HL-60 (cell line): ENCODE measurements around the gene FANCG.

Experiments
- DNase-seq, 2 experiments: peaks; one replicate each; pipeline ENCODE4 v3.0.0-alpha.2; 2010 to 2020; ENCODE audit warnings: low read depth in 1 of 2, low spot score in 1 of 2
- H3K27ac ChIP-seq: fragments of 250-450 bp; sonication (Bioruptor Pico); replicated peaks from 2 replicates; pipeline ENCODE4 v1.5.1; 2020; ENCODE audit warnings: mild to moderate bottlenecking, moderate library complexity
- H3K27me3 ChIP-seq: fragments of 250-450 bp; sonication (Bioruptor Pico); 2 replicates; pipeline ENCODE4 v1.5.1; 2021; ENCODE audit warnings: mild to moderate bottlenecking, moderate library complexity; ENCODE audit not compliant: insufficient read depth, poor library complexity, severe bottlenecking
- H3K4me3 ChIP-seq: replicated peaks from 2 replicates; pipeline ENCODE4 v1.5.1; 2011; ENCODE audit warnings: mild to moderate bottlenecking, control low read depth, low read length; ENCODE audit not compliant: insufficient read depth
- CTCF ChIP-seq: IDR thresholded peaks from one replicate; pipeline ENCODE4 v1.5.1; 2011; ENCODE audit warnings: low read length, control low read depth, inconsistent platforms; ENCODE audit not compliant: insufficient read depth
- GABPA ChIP-seq: IDR thresholded peaks from 2 replicates; pipeline ENCODE4 v1.6.1; 2012; ENCODE audit warnings: low read depth
- POLR2AphosphoS5 ChIP-seq: IDR thresholded peaks from 2 replicates; pipeline ENCODE4 v1.6.1; 2012; ENCODE audit warnings: low read depth
- REST ChIP-seq: IDR thresholded peaks from 2 replicates; pipeline ENCODE4 v1.6.1; 2012; ENCODE audit warnings: low read depth; ENCODE audit not compliant: insufficient replicate concordance
- SPI1 ChIP-seq: IDR thresholded peaks from 2 replicates; pipeline ENCODE4 v1.6.1; 2012; ENCODE audit warnings: low read depth, mild to moderate bottlenecking, borderline replicate concordance

FANCG gene

DNA sequence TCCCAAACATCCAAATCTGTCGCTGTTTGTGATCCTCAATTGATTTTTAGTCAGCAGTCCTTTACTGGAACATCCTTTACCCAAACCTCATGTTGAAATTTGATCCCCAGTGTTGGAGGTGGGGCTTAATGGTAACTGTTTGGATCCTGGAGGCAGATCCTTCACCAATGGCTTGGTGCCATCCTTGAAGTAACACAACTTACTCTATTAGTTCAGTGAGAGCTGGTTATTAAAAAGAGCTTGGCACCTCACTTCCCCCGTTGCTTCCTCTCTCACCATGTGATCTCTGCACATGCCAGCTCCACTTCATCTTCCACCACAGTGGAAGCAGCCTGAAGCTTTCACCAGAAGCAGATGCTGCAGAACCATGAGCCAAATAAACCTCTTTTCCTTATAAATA is 49.9 kb downstream of the FANCG start:
- no peak for DNase-seq
- Histone ChIP-seq H3K27ac (no peak overlapping the region), H3K27me3 (no peaks in the 10 kb centered on the region), H3K4me3 (no peak overlapping the region)
- TF ChIP-seq SPI1: no peak
- no peak for TF ChIP-seq CTCF
- no peak for TF ChIP-seq GABPA
- no peak for TF ChIP-seq REST
- TF ChIP-seq POLR2AphosphoS5: no peak

DNA sequence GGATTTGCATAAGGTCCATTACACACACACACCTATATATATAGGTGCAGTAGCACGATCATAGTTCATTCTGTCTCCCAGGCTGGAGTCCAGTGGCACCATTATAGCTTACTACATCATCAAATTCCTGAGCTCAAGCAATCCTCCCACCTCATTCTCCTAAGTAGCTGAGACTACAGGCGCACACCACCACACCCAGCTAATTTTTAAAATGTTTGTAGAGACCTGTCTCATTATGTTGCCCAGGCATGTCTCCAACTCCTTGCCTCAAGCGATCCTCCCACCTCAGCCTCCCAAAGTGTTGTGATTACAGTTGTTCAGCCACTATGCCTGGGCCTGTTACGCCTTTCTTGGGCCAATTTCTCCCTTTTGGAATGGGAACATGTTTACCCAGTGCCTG is 50.5 kb downstream of the FANCG start:
- Histone ChIP-seq H3K27ac (no peak overlapping the region), H3K4me3 (no peak overlapping the region), H3K27me3 (no peaks in the 10 kb centered on the region)
- no peak for TF ChIP-seq SPI1
- TF ChIP-seq GABPA: no peak
- no peak for DNase-seq

DNA sequence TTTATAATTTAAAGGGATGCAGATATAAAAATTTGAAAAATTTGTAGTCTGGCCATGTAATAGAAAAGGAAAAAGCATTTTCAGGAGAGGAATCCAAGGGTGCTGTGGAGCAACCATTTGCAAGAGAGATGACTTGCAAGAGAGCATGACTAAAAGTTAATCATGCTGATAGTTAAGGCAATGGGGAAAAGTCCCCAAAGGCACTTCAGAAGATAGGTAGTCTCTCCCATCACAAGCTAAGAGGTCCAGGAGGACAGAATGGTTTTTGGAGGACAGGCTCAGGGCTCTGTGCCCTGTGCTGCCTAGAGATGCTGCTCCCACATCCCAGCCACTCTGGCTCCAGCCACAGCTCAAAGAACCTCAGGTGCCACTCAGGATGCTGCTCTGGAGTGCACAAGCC is 51.4 kb downstream of the FANCG start:
- DNase-seq: no peak
- no peak overlapping the region for H3K27ac ChIP-seq
- no peak for TF ChIP-seq CTCF
- no peak for TF ChIP-seq SPI1
- no peak for TF ChIP-seq GABPA
- TF ChIP-seq REST: no peak
- no peak for TF ChIP-seq POLR2AphosphoS5
- H3K27me3 ChIP-seq: no peaks in the 10 kb centered on the region
- no peak overlapping the region for H3K4me3 ChIP-seq

DNA sequence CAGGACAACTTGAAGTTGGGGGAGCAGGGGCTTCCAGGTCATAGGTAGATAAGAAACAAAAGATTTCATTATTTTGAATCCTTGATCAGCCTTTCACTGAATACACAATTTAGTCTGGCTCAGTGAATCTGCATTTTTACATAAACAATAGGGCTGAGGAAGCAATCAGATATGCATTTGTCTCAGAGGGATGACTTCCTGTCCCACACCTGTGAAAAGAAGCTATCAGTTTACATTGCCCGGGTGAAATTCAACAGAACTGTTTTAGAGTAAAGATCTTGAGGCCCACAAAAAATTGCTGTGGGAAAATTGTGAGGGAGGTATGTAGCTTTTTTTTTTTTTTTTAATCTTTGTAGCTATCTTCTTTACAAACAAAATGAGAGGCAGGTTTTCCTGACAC is 51.9 kb downstream of the FANCG start:
- Histone ChIP-seq H3K27ac (no peak overlapping the region), H3K4me3 (no peak overlapping the region), H3K27me3 (no peaks in the 10 kb centered on the region)
- TF ChIP-seq CTCF: no peak
- TF ChIP-seq REST: no peak
- no peak for TF ChIP-seq SPI1
- TF ChIP-seq GABPA: no peak
- TF ChIP-seq POLR2AphosphoS5: no peak
- DNase-seq: no peak
